OCI-LY7 (cell line): ENCODE measurements around the gene TNFAIP1. TPM values are rescaled to one million over a fixed set of nuclear protein-coding genes. Genes with fewer than 3 reads are reported as not detected.

Experiments used
- BruUV-seq: library from RNA; stranded (reverse); fragments of 400-500 nt; replicated peaks from 2 replicates; lab custom pipeline; 2021; lab: Mats Ljungman, UMichigan
- CTCF ChIA-PET: fragments of 300-600 bp; sonication (Branson Sonifier 250); formaldehyde crosslinking; loops from one replicate; lab custom pipeline; 2022; ENCODE audit warnings: antibody characterized with exemption; ENCODE audit not compliant: unreplicated experiment; lab: Charles Lee
- POLR2A ChIA-PET: fragments of 300-600 bp; sonication (Branson Sonifier 250); formaldehyde crosslinking; loops from one replicate; lab custom pipeline; 2022; ENCODE audit warnings: antibody characterized with exemption; lab: Charles Lee
- DNase-seq: peaks from one replicate; pipeline ENCODE4 v3.0.0-alpha.2; 2015; ENCODE audit warnings: low spot score
- H2AFZ ChIP-seq: fragments of 200-600 bp; sonication (generic), shearing (Covaris generic); 2 replicates; pipeline ENCODE4 v1.6.1; 2014; ENCODE audit warnings: mild to moderate bottlenecking, antibody characterized with exemption, low read length, moderate library complexity
- H3K27ac ChIP-seq: fragments of 200-600 bp; sonication (generic); 2 replicates; pipeline ENCODE4 v1.5.1; 2014; ENCODE audit warnings: mixed run types, low read depth, mild to moderate bottlenecking, moderate library complexity, low read length, inconsistent platforms; ENCODE audit not compliant: poor library complexity, severe bottlenecking
- H3K36me3 ChIP-seq: fragments of 200-600 bp; sonication (generic); 2 replicates; pipeline ENCODE4 v1.6.1; 2014; ENCODE audit warnings: mild to moderate bottlenecking, antibody characterized with exemption, low read length, moderate library complexity, mixed read lengths; ENCODE audit not compliant: insufficient read depth
- H3K4me1 ChIP-seq: fragments of 200-600 bp; sonication (generic); 2 replicates; pipeline ENCODE4 v1.5.1; 2014; ENCODE audit warnings: mild to moderate bottlenecking, low read length; ENCODE audit not compliant: insufficient read depth, poor library complexity, severe bottlenecking
- H3K4me2 ChIP-seq: fragments of 200-600 bp; sonication (generic); 2 replicates; pipeline ENCODE4 v1.6.1; 2014; ENCODE audit warnings: mild to moderate bottlenecking, low read length
- H3K4me3 ChIP-seq: fragments of 200-600 bp; sonication (generic); 2 replicates; pipeline ENCODE4 v1.5.1; 2014; ENCODE audit warnings: mild to moderate bottlenecking, low read depth, low read length; ENCODE audit not compliant: poor library complexity, severe bottlenecking
- H3K79me2 ChIP-seq: fragments of 200-600 bp; sonication (generic); 2 replicates; pipeline ENCODE4 v1.6.1; 2016; ENCODE audit warnings: low read depth, mild to moderate bottlenecking, low read length, moderate library complexity, mixed read lengths; ENCODE audit not compliant: insufficient read depth
- H3K9me2 ChIP-seq: fragments of 200-600 bp; sonication (generic); 2 replicates; pipeline ENCODE4 v1.6.1; 2016; ENCODE audit warnings: mild to moderate bottlenecking, low read length, mixed read lengths; ENCODE audit not compliant: insufficient read depth
- H3K9me3 ChIP-seq: fragments of 200-600 bp; sonication (generic); 2 replicates; pipeline ENCODE4 v1.6.1; 2014; ENCODE audit warnings: mild to moderate bottlenecking, mixed run types, low read length, mixed read lengths
- H4K20me1 ChIP-seq: fragments of 200-600 bp; sonication (generic); 2 replicates; pipeline ENCODE4 v1.6.1; 2014; ENCODE audit warnings: mild to moderate bottlenecking, antibody characterized with exemption, low read length, moderate library complexity, mixed read lengths; ENCODE audit not compliant: insufficient read depth
- CTCF ChIP-seq: fragments of 200-600 bp; sonication (generic); conservative IDR thresholded peaks from 2 replicates; pipeline ENCODE4 v1.5.1; 2014; ENCODE audit warnings: mild to moderate bottlenecking, antibody characterized with exemption, low read length, moderate library complexity, mixed read lengths
- EZH2phosphoT487 ChIP-seq: fragments of 200-600 bp; sonication (generic); IDR thresholded peaks from 2 replicates; pipeline ENCODE4 v1.6.1; 2018; ENCODE audit warnings: low read depth, borderline replicate concordance, mild to moderate bottlenecking, mixed run types, antibody characterized with exemption, low read length, moderate library complexity, mixed read lengths
- intact Hi-C: fragments of 100-400 bp; cut with micrococcal nuclease; formaldehyde crosslinking; loops from one replicate; pipeline ENCODE4 v1.10.0; 2022; ENCODE audit not compliant: unreplicated experiment
- total RNA-seq, 2 experiments: library from RNA; depleted of rRNA in 1 of 2; stranded (reverse); fragments of >200 nt in 1 of 2; shearing (Covaris generic) in 1 of 2; gene quantifications; 2 replicates each; pipeline ENCODE4 v1.2.3, GENCODE V29; 2014 to 2022

The TNFAIP1 gene
- total RNA-seq, 2 experiments from 2014 or later = 14.7 to 15.5 TPM

- TF ChIP-seq CTCF (no peak), EZH2phosphoT487 (no peak)
- POLR2A ChIA-PET = interaction anchor here (0.9 kb wide), 1 partner anchor 9 kb away, joined by 3 read pairs; no protein-coding TSS in a partner anchor
- CTCF ChIA-PET = no interaction called here
Measured at GRCh38 chr17:28367641-28368305, 32.2 kb downstream of the TNFAIP1 start.

GRCh38 chr17:28368306-28368831, 32.8 kb downstream of the TNFAIP1 start:
- no peaks in the 10 kb centered on the region for H3K9me3 ChIP-seq
- DNase-seq = no peak
- peaks cover 18% of the 10 kb centered on the region for H3K4me1 ChIP-seq
- no TSS peak for BruUV-seq
- no peak for TF ChIP-seq EZH2phosphoT487
- TF ChIP-seq CTCF = no peak
- no peaks in the 10 kb centered on the region for H3K79me2 ChIP-seq
- no peaks in the 10 kb centered on the region for H4K20me1 ChIP-seq
- ChIA-PET POLR2A (no interaction called here), CTCF (no interaction called here)
- no peak overlapping the region for H3K27ac ChIP-seq
- H3K4me3 ChIP-seq = no peak overlapping the region
- peaks cover 4% of the 10 kb centered on the region; the same call in 1 of the 2 replicates for H3K36me3 ChIP-seq
- H2AFZ ChIP-seq = no peak overlapping the region
- intact Hi-C loops = no loop called here
- H3K9me2 ChIP-seq = no peaks in the 10 kb centered on the region
- H3K4me2 ChIP-seq = no peak overlapping the region

More at GRCh38 chr17:28367641-28368305, 32.2 kb downstream of the TNFAIP1 start:
- no peak overlapping the region for H3K27ac ChIP-seq
- H3K4me3 ChIP-seq = no peak overlapping the region
- no peak for DNase-seq
- intact Hi-C loops = no loop called here
- no TSS peak for BruUV-seq
- H3K9me2 ChIP-seq = no peaks in the 10 kb centered on the region
- H2AFZ ChIP-seq = no peak overlapping the region
- no peaks in the 10 kb centered on the region for H3K9me3 ChIP-seq
- H3K4me2 ChIP-seq = no peak overlapping the region
- H3K4me1 ChIP-seq = peaks cover 12% of the 10 kb centered on the region
- no peaks in the 10 kb centered on the region for H4K20me1 ChIP-seq
- no peaks in the 10 kb centered on the region for H3K79me2 ChIP-seq
- peaks cover 10% of the 10 kb centered on the region; the same call in 1 of the 2 replicates for H3K36me3 ChIP-seq
